ENCODE data around the gene CCT8.
"Not testable (repeated sequence)": the region's sequence is repeated elsewhere in the genome, so short reads cannot be mapped to it uniquely, and the experiment has no call there.

Gene CCT8

DNA sequence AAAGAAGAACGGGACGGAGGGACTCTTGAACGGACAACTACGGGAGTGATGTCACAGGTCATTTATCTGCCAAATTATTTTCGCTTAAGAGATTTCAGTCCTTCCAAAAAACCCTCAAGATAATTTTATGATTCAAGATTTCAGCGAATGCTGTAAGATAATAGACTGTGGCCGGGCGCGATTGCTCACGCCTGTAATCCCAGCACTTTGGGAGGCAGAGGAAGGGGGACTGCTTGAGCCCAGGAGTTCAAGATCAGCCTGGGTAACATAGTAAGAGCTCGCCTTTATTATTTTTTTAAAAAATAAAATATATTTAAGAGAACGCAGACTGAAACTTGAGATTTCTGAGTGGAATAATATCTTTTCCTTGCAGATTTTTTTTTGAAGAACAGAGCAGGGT, 54.9 kb downstream of the CCT8 start:
- no peak for DNase-seq (ENCODE audit: low read depth in 2 of 2)

DNA sequence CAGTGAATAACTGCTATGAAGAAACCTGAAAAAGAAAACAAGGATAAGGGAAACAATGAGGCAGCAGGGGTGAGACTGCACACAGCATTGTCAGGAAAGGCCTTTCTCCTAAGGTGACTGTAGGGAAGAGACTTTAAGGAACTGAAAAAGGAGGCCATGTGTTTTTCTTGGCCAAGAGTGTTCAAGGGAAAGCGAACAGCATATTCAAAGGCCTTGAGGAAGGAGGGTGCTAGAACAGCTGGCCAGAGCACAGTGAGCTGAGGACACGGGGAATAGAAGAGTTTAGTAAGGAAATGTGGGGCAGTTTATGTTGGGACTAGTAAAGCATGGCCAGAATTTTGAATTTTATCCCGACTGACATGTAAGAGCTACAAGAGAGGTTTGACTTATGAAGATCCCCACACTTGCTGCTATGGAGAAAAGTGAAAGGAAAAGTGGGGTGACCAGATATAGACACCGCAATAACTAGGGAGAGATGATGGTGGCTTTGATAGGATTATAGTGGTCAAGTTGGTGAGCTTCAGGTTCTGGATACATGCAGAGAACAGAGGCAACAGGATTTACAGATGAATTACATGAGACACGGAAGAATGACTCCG, 55.7 kb downstream of the CCT8 start:
- DNase-seq (ENCODE audit: low read depth in 2 of 2), result no peak

DNA sequence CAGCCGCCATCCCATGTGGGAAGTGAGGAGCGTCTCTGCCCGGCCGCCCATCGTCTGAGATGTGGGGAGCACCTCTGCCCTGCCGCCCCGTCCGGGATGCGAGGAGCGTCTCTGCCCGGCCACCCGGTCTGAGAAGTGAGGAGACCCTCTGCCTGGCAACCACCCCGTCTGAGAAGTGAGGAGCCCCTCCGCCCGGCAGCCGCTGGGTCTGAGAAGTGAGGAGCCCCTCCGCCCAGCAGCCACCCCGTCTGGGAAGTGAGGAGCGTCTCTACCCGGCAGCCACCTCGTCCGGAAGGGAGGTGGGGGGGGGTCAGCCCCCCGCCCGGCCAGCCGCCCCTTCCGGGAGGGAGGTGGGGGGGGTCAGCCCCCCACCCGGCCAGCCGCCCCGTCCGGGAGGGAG, 62.2 kb downstream of the CCT8 start:
- DNase-seq (ENCODE audit: low read depth in 2 of 2), result not testable (repeated sequence)

DNA sequence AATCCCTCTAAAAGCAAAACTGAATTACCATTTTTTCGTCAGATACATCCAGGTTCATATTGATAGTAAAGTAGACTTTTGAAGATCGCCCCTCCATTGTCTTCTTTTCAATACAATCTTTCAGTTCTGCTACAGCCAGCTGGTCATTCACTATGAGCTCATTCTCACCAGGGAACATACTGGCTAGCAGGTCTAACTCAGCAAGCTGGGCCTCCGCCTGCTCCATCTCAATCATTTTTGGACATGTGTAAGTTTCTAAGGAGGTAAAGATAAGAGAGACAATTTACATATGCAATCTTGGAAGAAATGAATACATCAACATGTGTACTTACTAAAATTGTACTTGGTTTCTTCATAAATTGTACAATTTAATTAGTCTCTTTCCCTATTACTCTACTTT, 65.1 kb downstream of the CCT8 start:
- DNase-seq (ENCODE audit: low read depth in 2 of 2), result no peak

DNA sequence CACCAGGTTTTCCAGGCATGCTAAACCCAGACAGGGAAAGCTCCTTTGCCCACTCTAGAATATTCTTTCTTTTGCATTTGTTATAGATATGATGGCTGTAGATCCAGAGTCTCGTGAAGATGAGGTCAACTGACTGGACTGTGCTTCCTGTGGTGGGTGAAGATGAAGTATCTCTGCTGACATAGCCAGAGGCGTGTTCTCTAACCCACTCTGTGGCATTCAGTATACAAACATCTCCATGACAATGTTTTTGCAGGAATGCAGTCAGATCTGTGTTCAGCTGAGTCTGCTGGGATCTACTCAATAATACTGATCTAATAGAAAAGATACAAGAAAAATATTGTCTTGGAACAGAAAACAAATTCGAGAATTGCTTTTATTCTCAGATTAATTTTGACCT, 65.6 kb downstream of the CCT8 start:
- DNase-seq (ENCODE audit: low read depth in 2 of 2), result no peak

DNA sequence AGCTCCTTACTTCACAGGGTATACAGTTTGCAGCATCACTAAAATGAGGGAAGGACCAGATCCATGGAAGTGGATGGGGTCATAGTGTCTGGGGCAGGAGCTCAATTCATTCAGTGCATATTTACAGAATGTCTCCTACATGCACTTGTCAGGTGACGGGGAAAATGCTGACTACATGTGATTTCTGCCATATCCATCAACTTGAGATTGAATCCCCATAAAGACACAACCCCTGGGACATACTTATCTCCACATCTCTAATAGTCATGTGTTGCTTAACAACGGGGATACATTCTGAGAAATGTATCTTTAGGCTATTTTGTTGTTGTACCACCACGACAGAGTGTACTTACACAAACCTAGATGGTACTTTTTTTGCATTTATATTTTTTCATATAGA, 66.3 kb downstream of the CCT8 start:
- DNase-seq (ENCODE audit: low read depth in 2 of 2), result no peak
